Subcutaneous adipose tissue (tissue), 4 donors: Measurements from ENCODE around the gene KCNK2. TPM values are rescaled to one million over a fixed set of nuclear protein-coding genes. Genes with fewer than 3 reads are reported as not detected.

Experiments
- CTCF ChIP-seq: fragments of 450-650 bp; IDR thresholded peaks from one replicate; pipeline ENCODE4 v1.5.1; 2016; ENCODE audit warnings: low read depth, mild to moderate bottlenecking, control low read depth, antibody characterized with exemption, moderate library complexity
- total RNA-seq, 4 donors: library from RNA; depleted of rRNA; stranded (reverse); fragments of >200 nt; gene quantifications; one replicate each; pipeline ENCODE4 v1.1.0, GENCODE V29; 2016

The KCNK2 gene
- total RNA-seq, 4 donors from 2014 or later = 0.33 to 2.9 (median 1.5) TPM

DNA sequence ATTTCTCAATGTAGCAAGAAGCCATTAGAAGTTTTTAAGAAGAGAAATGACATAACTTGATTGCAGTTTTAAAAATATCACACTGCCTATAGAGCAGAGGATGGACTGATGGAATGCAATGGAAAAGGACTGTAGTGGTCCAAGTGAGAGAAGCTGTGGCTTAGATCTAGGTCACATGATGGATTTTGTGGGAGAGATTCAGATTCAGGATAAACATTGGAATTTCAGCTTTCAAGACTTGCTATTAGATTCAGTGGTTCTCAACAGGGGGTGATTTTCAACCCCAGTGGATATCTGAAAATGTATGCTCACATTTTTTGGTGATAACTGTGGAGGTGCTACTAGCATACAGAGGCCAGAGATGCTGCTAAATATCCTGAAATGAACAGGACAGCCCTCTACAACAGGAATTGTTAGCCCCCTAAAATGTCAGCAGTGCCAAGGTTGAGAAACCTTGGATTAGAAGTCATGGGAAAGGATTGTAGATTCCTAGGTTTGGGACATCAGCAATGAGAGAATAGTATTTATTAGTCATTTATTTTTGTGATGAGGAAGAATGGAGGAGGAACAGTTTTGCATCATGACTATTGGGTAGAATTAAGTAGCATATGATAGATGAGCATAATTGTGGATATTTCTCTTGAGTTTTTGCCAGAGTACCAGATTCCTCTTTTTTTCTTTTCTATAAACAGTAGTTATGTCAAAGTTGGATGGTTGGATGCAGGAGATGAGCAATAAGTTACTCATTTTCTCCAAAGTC lies 30.1 kb upstream of the KCNK2 start:
- TF ChIP-seq CTCF = no peak

- TF ChIP-seq CTCF = no peak
Measured at GRCh38 chr1:215054266-215054665, 28.3 kb upstream of the KCNK2 start.

GRCh38 chr1:215055281-215055935 lies 27.1 kb upstream of the KCNK2 start:
- no peak for TF ChIP-seq CTCF

DNA sequence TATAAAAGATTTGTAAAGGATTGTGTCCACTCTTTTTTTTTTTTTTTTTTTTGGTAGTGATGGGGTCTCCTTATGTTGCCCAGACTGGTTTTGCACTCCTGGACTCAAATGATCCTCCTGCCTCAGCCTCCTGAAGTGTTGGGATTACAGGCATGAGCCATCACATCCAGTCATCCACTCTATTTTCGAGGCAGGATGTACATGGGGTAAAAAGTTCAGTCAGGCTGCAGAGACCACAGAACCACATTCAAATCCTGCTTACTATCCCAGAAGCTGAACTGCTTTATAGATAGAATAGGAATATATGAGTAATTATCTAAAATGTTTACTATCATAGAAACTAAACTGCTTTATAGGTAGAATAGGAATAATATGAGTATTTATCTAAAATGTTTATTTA lies 26.0 kb upstream of the KCNK2 start:
- TF ChIP-seq CTCF = no peak

DNA sequence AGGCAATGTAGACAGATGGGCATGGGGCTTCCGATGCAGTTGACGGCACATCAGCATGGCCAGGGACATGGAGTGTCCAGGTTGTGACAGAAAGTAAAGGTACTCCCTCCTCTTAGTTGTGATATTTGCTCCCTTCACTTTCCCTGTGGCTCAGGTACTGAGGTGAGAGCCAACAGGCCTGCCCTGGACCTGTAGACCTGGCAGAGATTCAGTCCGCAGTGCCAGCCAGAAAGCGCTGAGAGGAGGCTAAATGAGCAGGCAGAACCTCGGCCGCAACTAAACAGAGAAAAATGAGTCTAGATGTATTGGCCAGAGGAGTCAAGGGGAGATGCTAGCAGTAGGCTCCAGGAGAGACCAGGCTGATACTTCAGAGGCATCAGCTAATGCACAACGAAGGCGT lies 22.6 kb upstream of the KCNK2 start:
- TF ChIP-seq CTCF = no peak

DNA sequence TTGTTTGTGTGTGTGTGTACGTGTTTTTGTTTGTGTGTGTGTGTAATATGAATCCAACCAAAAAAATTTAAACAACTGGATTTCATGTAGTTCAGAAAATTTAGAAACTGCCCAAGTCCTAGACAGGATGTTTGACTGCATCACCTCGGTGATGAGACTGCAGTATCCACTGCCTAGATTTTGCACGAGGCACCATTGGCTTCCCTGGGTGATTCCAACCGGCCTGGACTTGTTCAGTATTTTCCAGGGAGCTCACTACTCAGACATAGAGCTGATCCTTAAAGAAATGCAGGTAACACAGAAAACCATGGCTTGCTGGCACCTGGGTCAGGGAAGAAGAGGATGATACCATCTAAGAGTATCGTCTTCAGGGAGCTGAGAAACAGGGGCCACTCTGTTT lies 18.2 kb upstream of the KCNK2 start:
- no peak for TF ChIP-seq CTCF

DNA sequence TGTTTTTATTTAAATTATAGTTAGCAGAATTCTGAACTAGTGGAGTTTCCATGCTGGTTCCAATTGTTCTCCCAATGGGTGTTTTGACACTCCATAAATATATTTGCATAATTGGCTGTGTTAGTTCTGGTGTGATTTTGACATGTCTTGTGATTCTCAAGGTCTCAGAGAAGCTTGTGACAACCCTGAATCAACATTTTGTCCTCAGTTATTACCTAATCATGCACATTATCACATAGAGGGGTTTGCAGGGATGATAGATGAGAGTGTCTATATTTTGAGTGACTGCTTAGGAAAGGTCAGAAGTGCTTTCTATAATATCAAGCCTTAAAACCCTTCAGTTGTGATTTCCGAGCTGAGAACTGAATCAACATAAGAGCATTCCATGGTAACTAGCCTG lies 11.5 kb upstream of the KCNK2 start:
- no peak for TF ChIP-seq CTCF
